Hepatocyte (in vitro differentiated cells): Measurements from ENCODE around the gene BNIP2.

Experiments
- EZH2 ChIP-seq: fragments of 200-600 bp; sonication (generic); IDR thresholded peaks from 2 replicates; pipeline ENCODE4 v1.6.1; 2016; ENCODE audit warnings: antibody characterized with exemption, mild to moderate bottlenecking, borderline replicate concordance
- TF ChIP-seq, protein P1 (sequence below): fragments of 200-600 bp; sonication (generic); IDR thresholded peaks from 2 replicates; pipeline ENCODE4 v1.5.1; 2016; ENCODE audit warnings: antibody characterized with exemption, mild to moderate bottlenecking; ENCODE audit not compliant: poor library complexity

DNA sequence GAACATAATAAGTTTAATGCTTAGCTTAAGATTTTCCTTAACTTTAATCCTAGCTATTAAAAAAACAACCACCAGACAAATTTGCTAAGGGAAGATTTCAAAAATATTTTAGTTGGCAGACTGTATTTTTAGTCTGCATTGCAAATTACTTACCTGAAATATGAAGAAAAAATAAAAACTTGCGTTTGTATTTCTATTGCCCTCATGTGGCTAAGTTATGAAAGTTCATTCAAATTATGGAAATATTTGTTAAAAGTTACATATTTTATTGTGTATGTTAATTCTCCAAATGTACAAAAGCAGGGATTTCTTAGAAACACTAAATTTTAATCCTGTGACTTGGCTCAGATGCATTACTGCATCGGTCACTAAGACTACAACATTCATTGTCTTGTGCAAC, 46.8 kb downstream of the BNIP2 start:
- TF ChIP-seq, protein P1, sequence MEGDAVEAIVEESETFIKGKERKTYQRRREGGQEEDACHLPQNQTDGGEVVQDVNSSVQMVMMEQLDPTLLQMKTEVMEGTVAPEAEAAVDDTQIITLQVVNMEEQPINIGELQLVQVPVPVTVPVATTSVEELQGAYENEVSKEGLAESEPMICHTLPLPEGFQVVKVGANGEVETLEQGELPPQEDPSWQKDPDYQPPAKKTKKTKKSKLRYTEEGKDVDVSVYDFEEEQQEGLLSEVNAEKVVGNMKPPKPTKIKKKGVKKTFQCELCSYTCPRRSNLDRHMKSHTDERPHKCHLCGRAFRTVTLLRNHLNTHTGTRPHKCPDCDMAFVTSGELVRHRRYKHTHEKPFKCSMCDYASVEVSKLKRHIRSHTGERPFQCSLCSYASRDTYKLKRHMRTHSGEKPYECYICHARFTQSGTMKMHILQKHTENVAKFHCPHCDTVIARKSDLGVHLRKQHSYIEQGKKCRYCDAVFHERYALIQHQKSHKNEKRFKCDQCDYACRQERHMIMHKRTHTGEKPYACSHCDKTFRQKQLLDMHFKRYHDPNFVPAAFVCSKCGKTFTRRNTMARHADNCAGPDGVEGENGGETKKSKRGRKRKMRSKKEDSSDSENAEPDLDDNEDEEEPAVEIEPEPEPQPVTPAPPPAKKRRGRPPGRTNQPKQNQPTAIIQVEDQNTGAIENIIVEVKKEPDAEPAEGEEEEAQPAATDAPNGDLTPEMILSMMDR, result peak; percentile 26
- no peak for TF ChIP-seq EZH2
